GM23338 (cell line): ENCODE measurements around the gene DFFB. TPM values are rescaled to one million over a fixed set of nuclear protein-coding genes. Genes with fewer than 3 reads are reported as not detected.

ENCODE experiments used
- ATAC-seq: fragments of 200-7000 bp; cut with Tn5 transposase; 3 replicates; pipeline ENCODE4 v1.9.1; 2020
- DNase-seq: peaks from one replicate; pipeline ENCODE4 v3.0.0-alpha.2; 2015; ENCODE audit warnings: low spot score
- H2AFZ ChIP-seq: fragments of 200-600 bp; sonication (generic); 2 replicates; pipeline ENCODE4 v1.8.0; 2016; ENCODE audit warnings: antibody characterized with exemption, mild to moderate bottlenecking, moderate library complexity
- H3F3A ChIP-seq: fragments of 200-600 bp; sonication (generic); replicated peaks from 2 replicates; pipeline ENCODE4 v1.8.0; 2017; ENCODE audit warnings: antibody characterized with exemption, mixed run types, low read depth
- H3K27ac ChIP-seq: fragments of 200-600 bp; sonication (generic); 2 replicates; pipeline ENCODE4 v1.6.1; 2016; ENCODE audit warnings: low read depth
- H3K27me3 ChIP-seq: fragments of 200-600 bp; sonication (generic); 2 replicates; pipeline ENCODE4 v1.8.0; 2016; ENCODE audit warnings: mild to moderate bottlenecking, mixed run types, moderate library complexity; ENCODE audit not compliant: insufficient read depth
- H3K36me3 ChIP-seq: fragments of 200-600 bp; sonication (generic); 2 replicates; pipeline ENCODE4 v1.8.0; 2016; ENCODE audit warnings: mild to moderate bottlenecking; ENCODE audit not compliant: insufficient read depth
- H3K4me1 ChIP-seq: fragments of 200-600 bp; sonication (generic); 2 replicates; pipeline ENCODE4 v1.8.0; 2016; ENCODE audit warnings: mild to moderate bottlenecking, moderate library complexity; ENCODE audit not compliant: insufficient read depth
- H3K4me2 ChIP-seq: fragments of 200-600 bp; sonication (generic); 2 replicates; pipeline ENCODE4 v1.7.1; 2017; ENCODE audit warnings: mixed run types
- H3K4me3 ChIP-seq: fragments of 200-600 bp; sonication (generic); 2 replicates; pipeline ENCODE4 v1.6.1; 2016; ENCODE audit warnings: mixed run types
- H3K79me2 ChIP-seq: fragments of 200-600 bp; sonication (generic); replicated peaks from 2 replicates; pipeline ENCODE4 v1.8.0; 2017; ENCODE audit warnings: mild to moderate bottlenecking; ENCODE audit not compliant: insufficient read depth
- H3K9me2 ChIP-seq: fragments of 200-600 bp; sonication (generic); 2 replicates; pipeline ENCODE4 v1.8.0; 2017; ENCODE audit not compliant: insufficient read depth
- H4K20me1 ChIP-seq: fragments of 200-600 bp; sonication (generic); replicated peaks from 2 replicates; pipeline ENCODE4 v1.8.0; 2017; ENCODE audit warnings: mild to moderate bottlenecking; ENCODE audit not compliant: insufficient read depth
- H3K27ac Mint-ChIP-seq: 2 replicates; pipeline ENCODE4 v1.8.0; 2020; ENCODE audit warnings: inconsistent platforms, mild to moderate bottlenecking, moderate library complexity, mixed read lengths
- H3K27me3 Mint-ChIP-seq: 3 replicates; pipeline ENCODE4 v1.8.0; 2022; ENCODE audit warnings: low read depth, mild to moderate bottlenecking, moderate library complexity, mixed read lengths, inconsistent platforms; ENCODE audit not compliant: insufficient read depth, poor library complexity
- H3K36me3 Mint-ChIP-seq: 3 replicates; pipeline ENCODE4 v1.8.0; 2021; ENCODE audit warnings: low read depth, mild to moderate bottlenecking, inconsistent platforms, moderate library complexity, mixed read lengths
- H3K4me1 Mint-ChIP-seq: 3 replicates; pipeline ENCODE4 v1.8.0; 2020; ENCODE audit warnings: mild to moderate bottlenecking, inconsistent platforms, mixed read lengths
- H3K4me3 Mint-ChIP-seq: 3 replicates; pipeline ENCODE4 v1.8.0; 2021; ENCODE audit warnings: moderate library complexity, mild to moderate bottlenecking, inconsistent platforms, mixed read lengths
- H3K9me3 Mint-ChIP-seq: 3 replicates; pipeline ENCODE4 v1.8.0; 2020; ENCODE audit warnings: moderate library complexity, mild to moderate bottlenecking, inconsistent platforms, mixed read lengths
- CREB1 ChIP-seq: fragments of 250-450 bp; sonication (Bioruptor Pico); IDR thresholded peaks from 2 replicates; pipeline ENCODE4 v1.5.0; 2020; ENCODE audit warnings: low read depth, mild to moderate bottlenecking, moderate library complexity
- EZH2 ChIP-seq: fragments of 200-600 bp; sonication (generic); IDR thresholded peaks from one replicate; pipeline ENCODE4 v1.8.0; 2017; ENCODE audit warnings: antibody characterized with exemption, mild to moderate bottlenecking, low read depth; ENCODE audit not compliant: unreplicated experiment
- EZH2phosphoT487 ChIP-seq: fragments of 200-600 bp; sonication (generic); IDR thresholded peaks from one replicate; pipeline ENCODE4 v1.8.1; 2018; ENCODE audit warnings: antibody characterized with exemption; ENCODE audit not compliant: unreplicated experiment
- JUNB ChIP-seq: IDR thresholded peaks from one replicate; pipeline ENCODE4 v1.6.1; 2016; ENCODE audit warnings: antibody characterized with exemption; ENCODE audit not compliant: unreplicated experiment
- NANOG ChIP-seq: IDR thresholded peaks from 2 replicates; pipeline ENCODE4 v1.6.1; 2016; ENCODE audit warnings: antibody characterized with exemption, borderline replicate concordance
- POLR2AphosphoS5 ChIP-seq: IDR thresholded peaks from 2 replicates; pipeline ENCODE4 v1.6.1; 2016; ENCODE audit warnings: antibody characterized with exemption, low read depth
- STAT1 ChIP-seq: IDR thresholded peaks from one replicate; pipeline ENCODE4 v1.6.1; 2016; ENCODE audit warnings: antibody characterized with exemption; ENCODE audit not compliant: unreplicated experiment
- polyA plus RNA-seq: library from polyadenylated mRNA; unstranded; fragments of >200 nt; fragmentation: Nextera tagmentation; extraction: Ambion mirVana; gene quantifications from 2 replicates; pipeline ENCODE4 v1.2.1, GENCODE V29; 2016
- total RNA-seq: library from RNA; depleted of rRNA; stranded (reverse); fragments of >200 nt; shearing (Covaris generic); gene quantifications from 2 replicates; pipeline ENCODE4 v1.2.3, GENCODE V29; 2014
- TF ChIP-seq, protein P1 (sequence below): IDR thresholded peaks from 2 replicates; pipeline ENCODE4 v1.6.1; 2016; ENCODE audit warnings: antibody characterized with exemption
- TF ChIP-seq, protein P2 (sequence below): fragments of 250-450 bp; sonication (Bioruptor Pico); IDR thresholded peaks from 2 replicates; pipeline ENCODE4 v1.5.0; 2020; ENCODE audit warnings: mild to moderate bottlenecking, moderate library complexity
- TF ChIP-seq, protein P3 (sequence below): IDR thresholded peaks from one replicate; pipeline ENCODE4 v1.6.1; 2018; ENCODE audit warnings: antibody characterized with exemption; ENCODE audit not compliant: unreplicated experiment

DFFB gene
- total and polyA plus RNA-seq, 2 experiments from 2014 or later = 6.5 to 18.1 TPM

DNA sequence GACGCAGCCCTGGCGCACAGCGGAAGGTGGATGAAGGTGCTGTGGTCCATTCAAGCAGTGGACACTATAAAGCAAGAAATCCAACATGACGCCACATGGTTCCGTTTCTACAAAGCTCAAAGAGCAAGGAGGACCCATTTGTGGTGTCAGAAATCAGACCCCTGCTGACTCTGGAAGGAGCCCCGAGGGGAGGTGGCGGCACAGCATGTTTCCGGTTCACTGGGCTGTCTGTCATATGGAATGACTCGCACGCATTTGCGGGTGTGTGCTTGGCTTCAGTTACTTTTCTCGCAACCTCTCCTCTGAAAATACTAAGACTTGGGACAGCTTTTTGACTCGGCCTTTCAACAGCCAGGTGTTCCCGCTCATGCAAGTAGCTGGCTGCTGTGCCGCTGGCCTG is 31.9 kb upstream of the DFFB start:
- no peaks in the 10 kb centered on the region for H3K79me2 ChIP-seq
- no peaks in the 10 kb centered on the region for H3K36me3 ChIP-seq
- H4K20me1 ChIP-seq = no peaks in the 10 kb centered on the region
- H3K27me3 ChIP-seq = no peaks in the 10 kb centered on the region
- no peak overlapping the region for H3K27ac Mint-ChIP-seq
- no peaks in the 10 kb centered on the region for H3K4me1 Mint-ChIP-seq
- DNase-seq (no peak), ATAC-seq (no peak)
- peaks cover 21% of the 10 kb centered on the region for H3K36me3 Mint-ChIP-seq
- no peak overlapping the region for H3K4me3 ChIP-seq
- H2AFZ ChIP-seq = no peak overlapping the region
- no peak overlapping the region for H3K27ac ChIP-seq
- H3K9me3 Mint-ChIP-seq = no peaks in the 10 kb centered on the region
- H3K27me3 Mint-ChIP-seq = peaks cover 8% of the 10 kb centered on the region
- no peak overlapping the region for H3K4me2 ChIP-seq
- no peaks in the 10 kb centered on the region for H3F3A ChIP-seq
- H3K9me2 ChIP-seq = no peaks in the 10 kb centered on the region
- H3K4me1 ChIP-seq = no peaks in the 10 kb centered on the region
- H3K4me3 Mint-ChIP-seq = no peak overlapping the region
- TF ChIP-seq, protein P1, sequence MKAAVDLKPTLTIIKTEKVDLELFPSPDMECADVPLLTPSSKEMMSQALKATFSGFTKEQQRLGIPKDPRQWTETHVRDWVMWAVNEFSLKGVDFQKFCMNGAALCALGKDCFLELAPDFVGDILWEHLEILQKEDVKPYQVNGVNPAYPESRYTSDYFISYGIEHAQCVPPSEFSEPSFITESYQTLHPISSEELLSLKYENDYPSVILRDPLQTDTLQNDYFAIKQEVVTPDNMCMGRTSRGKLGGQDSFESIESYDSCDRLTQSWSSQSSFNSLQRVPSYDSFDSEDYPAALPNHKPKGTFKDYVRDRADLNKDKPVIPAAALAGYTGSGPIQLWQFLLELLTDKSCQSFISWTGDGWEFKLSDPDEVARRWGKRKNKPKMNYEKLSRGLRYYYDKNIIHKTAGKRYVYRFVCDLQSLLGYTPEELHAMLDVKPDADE = no peak
- no peak for TF ChIP-seq CREB1
- no peak for TF ChIP-seq EZH2
- no peak for TF ChIP-seq STAT1
- no peak for TF ChIP-seq POLR2AphosphoS5
- TF ChIP-seq, protein P2, sequence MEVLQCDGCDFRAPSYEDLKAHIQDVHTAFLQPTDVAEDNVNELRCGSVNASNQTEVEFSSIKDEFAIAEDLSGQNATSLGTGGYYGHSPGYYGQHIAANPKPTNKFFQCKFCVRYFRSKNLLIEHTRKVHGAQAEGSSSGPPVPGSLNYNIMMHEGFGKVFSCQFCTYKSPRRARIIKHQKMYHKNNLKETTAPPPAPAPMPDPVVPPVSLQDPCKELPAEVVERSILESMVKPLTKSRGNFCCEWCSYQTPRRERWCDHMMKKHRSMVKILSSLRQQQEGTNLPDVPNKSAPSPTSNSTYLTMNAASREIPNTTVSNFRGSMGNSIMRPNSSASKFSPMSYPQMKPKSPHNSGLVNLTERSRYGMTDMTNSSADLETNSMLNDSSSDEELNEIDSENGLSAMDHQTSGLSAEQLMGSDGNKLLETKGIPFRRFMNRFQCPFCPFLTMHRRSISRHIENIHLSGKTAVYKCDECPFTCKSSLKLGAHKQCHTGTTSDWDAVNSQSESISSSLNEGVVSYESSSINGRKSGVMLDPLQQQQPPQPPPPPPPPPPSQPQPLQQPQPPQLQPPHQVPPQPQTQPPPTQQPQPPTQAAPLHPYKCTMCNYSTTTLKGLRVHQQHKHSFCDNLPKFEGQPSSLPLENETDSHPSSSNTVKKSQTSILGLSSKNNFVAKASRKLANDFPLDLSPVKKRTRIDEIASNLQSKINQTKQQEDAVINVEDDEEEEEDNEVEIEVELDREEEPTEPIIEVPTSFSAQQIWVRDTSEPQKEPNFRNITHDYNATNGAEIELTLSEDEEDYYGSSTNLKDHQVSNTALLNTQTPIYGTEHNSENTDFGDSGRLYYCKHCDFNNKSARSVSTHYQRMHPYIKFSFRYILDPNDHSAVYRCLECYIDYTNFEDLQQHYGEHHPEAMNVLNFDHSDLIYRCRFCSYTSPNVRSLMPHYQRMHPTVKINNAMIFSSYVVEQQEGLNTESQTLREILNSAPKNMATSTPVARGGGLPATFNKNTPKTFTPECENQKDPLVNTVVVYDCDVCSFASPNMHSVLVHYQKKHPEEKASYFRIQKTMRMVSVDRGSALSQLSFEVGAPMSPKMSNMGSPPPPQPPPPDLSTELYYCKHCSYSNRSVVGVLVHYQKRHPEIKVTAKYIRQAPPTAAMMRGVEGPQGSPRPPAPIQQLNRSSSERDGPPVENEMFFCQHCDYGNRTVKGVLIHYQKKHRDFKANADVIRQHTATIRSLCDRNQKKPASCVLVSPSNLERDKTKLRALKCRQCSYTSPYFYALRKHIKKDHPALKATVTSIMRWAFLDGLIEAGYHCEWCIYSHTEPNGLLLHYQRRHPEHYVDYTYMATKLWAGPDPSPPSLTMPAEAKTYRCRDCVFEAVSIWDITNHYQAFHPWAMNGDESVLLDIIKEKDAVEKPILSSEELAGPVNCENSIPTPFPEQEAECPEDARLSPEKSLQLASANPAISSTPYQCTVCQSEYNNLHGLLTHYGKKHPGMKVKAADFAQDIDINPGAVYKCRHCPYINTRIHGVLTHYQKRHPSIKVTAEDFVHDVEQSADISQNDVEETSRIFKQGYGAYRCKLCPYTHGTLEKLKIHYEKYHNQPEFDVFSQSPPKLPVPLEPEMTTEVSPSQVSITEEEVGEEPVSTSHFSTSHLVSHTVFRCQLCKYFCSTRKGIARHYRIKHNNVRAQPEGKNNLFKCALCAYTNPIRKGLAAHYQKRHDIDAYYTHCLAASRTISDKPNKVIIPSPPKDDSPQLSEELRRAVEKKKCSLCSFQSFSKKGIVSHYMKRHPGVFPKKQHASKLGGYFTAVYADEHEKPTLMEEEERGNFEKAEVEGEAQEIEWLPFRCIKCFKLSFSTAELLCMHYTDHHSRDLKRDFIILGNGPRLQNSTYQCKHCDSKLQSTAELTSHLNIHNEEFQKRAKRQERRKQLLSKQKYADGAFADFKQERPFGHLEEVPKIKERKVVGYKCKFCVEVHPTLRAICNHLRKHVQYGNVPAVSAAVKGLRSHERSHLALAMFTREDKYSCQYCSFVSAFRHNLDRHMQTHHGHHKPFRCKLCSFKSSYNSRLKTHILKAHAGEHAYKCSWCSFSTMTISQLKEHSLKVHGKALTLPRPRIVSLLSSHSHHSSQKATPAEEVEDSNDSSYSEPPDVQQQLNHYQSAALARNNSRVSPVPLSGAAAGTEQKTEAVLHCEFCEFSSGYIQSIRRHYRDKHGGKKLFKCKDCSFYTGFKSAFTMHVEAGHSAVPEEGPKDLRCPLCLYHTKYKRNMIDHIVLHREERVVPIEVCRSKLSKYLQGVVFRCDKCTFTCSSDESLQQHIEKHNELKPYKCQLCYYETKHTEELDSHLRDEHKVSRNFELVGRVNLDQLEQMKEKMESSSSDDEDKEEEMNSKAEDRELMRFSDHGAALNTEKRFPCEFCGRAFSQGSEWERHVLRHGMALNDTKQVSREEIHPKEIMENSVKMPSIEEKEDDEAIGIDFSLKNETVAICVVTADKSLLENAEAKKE (CRISPR knock-in tag) = no peak
- no peak for TF ChIP-seq EZH2phosphoT487
- no peak for TF ChIP-seq JUNB
- TF ChIP-seq, protein P3, sequence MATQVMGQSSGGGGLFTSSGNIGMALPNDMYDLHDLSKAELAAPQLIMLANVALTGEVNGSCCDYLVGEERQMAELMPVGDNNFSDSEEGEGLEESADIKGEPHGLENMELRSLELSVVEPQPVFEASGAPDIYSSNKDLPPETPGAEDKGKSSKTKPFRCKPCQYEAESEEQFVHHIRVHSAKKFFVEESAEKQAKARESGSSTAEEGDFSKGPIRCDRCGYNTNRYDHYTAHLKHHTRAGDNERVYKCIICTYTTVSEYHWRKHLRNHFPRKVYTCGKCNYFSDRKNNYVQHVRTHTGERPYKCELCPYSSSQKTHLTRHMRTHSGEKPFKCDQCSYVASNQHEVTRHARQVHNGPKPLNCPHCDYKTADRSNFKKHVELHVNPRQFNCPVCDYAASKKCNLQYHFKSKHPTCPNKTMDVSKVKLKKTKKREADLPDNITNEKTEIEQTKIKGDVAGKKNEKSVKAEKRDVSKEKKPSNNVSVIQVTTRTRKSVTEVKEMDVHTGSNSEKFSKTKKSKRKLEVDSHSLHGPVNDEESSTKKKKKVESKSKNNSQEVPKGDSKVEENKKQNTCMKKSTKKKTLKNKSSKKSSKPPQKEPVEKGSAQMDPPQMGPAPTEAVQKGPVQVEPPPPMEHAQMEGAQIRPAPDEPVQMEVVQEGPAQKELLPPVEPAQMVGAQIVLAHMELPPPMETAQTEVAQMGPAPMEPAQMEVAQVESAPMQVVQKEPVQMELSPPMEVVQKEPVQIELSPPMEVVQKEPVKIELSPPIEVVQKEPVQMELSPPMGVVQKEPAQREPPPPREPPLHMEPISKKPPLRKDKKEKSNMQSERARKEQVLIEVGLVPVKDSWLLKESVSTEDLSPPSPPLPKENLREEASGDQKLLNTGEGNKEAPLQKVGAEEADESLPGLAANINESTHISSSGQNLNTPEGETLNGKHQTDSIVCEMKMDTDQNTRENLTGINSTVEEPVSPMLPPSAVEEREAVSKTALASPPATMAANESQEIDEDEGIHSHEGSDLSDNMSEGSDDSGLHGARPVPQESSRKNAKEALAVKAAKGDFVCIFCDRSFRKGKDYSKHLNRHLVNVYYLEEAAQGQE = no peak
- no peak for TF ChIP-seq NANOG
